Epithelial cell of proximal tubule (primary cell): ENCODE measurements around the gene ZNF77. TPM values are rescaled to one million over a fixed set of nuclear protein-coding genes. Genes with fewer than 3 reads are reported as not detected.
"Not testable (repeated sequence)": the region's sequence is repeated elsewhere in the genome, so short reads cannot be mapped to it uniquely, and the experiment has no call there.

Experiments
- DNase-seq: peaks from one replicate; pipeline ENCODE4 v3.0.0-alpha.2; 2011; ENCODE audit warnings: low read depth
- H3K4me3 ChIP-seq: 2 replicates; pipeline ENCODE4 v1.5.1; 2011; ENCODE audit warnings: low read depth, mild to moderate bottlenecking, low read length
- CTCF ChIP-seq: conservative IDR thresholded peaks from 2 replicates; pipeline ENCODE4 v1.5.1; 2012; ENCODE audit warnings: low read depth, mild to moderate bottlenecking, low read length
- total RNA-seq: library from RNA; depleted of rRNA; stranded (reverse); fragments of >200 nt; gene quantifications from 2 replicates; pipeline ENCODE4 v1.2.3, GENCODE V29; 2015

ZNF77 gene
- total RNA-seq, result 1.6 and 2.6 TPM in 2 replicates

- H3K4me3 ChIP-seq, result peak within 1 kb of the TSS; percentile 91
- DNase-seq, result peak; percentile 94
- no peak for TF ChIP-seq CTCF
These were observed at the start of gene ZNF77 for GRCh38 chr19:2944775-2945574. ZNF77 (minus strand) TSS chr19:2944971; CDS start chr19:2944840, 131 bp downstream.

GRCh38 chr19:2993579-2993978 lies 48.8 kb upstream of the ZNF77 start:
- H3K4me3 ChIP-seq, result no peak overlapping the region
- TF ChIP-seq CTCF, result no peak

GRCh38 chr19:2992958-2993357 lies 48.2 kb upstream of the ZNF77 start:
- no peak for TF ChIP-seq CTCF
- H3K4me3 ChIP-seq, result no peak overlapping the region
- no peak for DNase-seq

More at GRCh38 chr19:2993579-2993978, 48.8 kb upstream of the ZNF77 start:
- DNase-seq, result no peak

- not testable (repeated sequence) for H3K4me3 ChIP-seq, DNase-seq
These were observed 47.6 kb upstream of the ZNF77 start for GRCh38 chr19:2992333-2992732.

- DNase-seq, result no peak
- no peak for TF ChIP-seq CTCF
- no peak overlapping the region for H3K4me3 ChIP-seq
These were observed 44.6 kb upstream of the ZNF77 start for GRCh38 chr19:2989236-2989946.

GRCh38 chr19:2988568-2988967 lies 43.8 kb upstream of the ZNF77 start:
- DNase-seq, result no peak
- TF ChIP-seq CTCF, result no peak
- H3K4me3 ChIP-seq, result no peak overlapping the region

- DNase-seq, result no peak
- H3K4me3 ChIP-seq, result no peak overlapping the region
- no peak for TF ChIP-seq CTCF
These were observed 43.0 kb upstream of the ZNF77 start for GRCh38 chr19:2987797-2988196.
